Esophagus squamous epithelium (tissue), 5 donors: ENCODE measurements around the gene HTR3E. TPM values are rescaled to one million over a fixed set of nuclear protein-coding genes. Genes with fewer than 3 reads are reported as not detected.
A peak's percentile ranks its signal among the peaks of the same experiment; 100 is the strongest.

Experiments used
- DNase-seq: peaks from one replicate; lab custom pipeline; 2025; lab: John Stamatoyannopoulos, UW
- H3K27ac ChIP-seq, 4 donors: fragments of 200-600 bp; sonication (generic); one replicate each; pipeline ENCODE4 v1.5.1; 2016 to 2019; ENCODE audit warnings: mild to moderate bottlenecking in 1 of 4
- H3K27me3 ChIP-seq, 4 donors: fragments of 200-600 bp; sonication (generic); 1 replicate in 3 of 4; 2 replicates in 1 of 4; pipeline versions ENCODE4 v1.5.1 to v1.6.0; 2017 to 2021; ENCODE audit warnings: antibody characterized with exemption in 1 of 4
- H3K36me3 ChIP-seq, 3 donors: fragments of 200-600 bp; sonication (generic); one replicate each; pipeline ENCODE4 v1.5.1; 2016 to 2019
- H3K4me1 ChIP-seq, 3 donors: fragments of 200-600 bp; sonication (generic); one replicate each; pipeline ENCODE4 v1.5.1; 2017 to 2019
- H3K4me3 ChIP-seq, 4 donors: fragments of 200-600 bp; sonication (generic); 1 replicate in 3 of 4; 2 replicates in 1 of 4; pipeline ENCODE4 v1.5.1; 2016 to 2019; ENCODE audit warnings: mild to moderate bottlenecking in 2 of 4, moderate library complexity in 1 of 4
- H3K9me3 ChIP-seq, 3 donors: fragments of 200-600 bp; sonication (generic); one replicate each; pipeline ENCODE4 v1.5.1; 2016 to 2019
- POLR2A ChIP-seq, 4 donors: fragments of 450-650 bp; IDR thresholded peaks; one replicate each; pipeline ENCODE4 v1.6.1; 2017; ENCODE audit warnings: antibody characterized with exemption in 4 of 4, mild to moderate bottlenecking in 4 of 4, moderate library complexity in 3 of 4
- WGBS, 2 donors: methylation state at CpG; one replicate each; pipeline ENCODE4 v1.1.5; 2018; 5-methylcytosine and 5-hydroxymethylcytosine counted together
- intact Hi-C: fragments of 100-400 bp; cut with DNase I; formaldehyde crosslinking; loops from one replicate; pipeline ENCODE4 v1.15.0; 2022
- total RNA-seq, 4 donors: library from RNA; depleted of rRNA; stranded (reverse); fragments of >200 nt; gene quantifications; one replicate each; pipeline ENCODE4 v1.1.0, GENCODE V29; 2016
- TF ChIP-seq, protein P1 (sequence below), 6 experiments: fragments of 450-650 bp in 4 of 6; fragments of 200-600 bp in 2 of 6; sonication (generic) in 2 of 6; IDR thresholded peaks; one replicate each; pipeline ENCODE4 v1.5.1; 2016 to 2019; ENCODE audit warnings: antibody characterized with exemption in 6 of 6, mild to moderate bottlenecking in 4 of 6, moderate library complexity in 4 of 6
- donor health status: DM: yes; HTN: yes; CAD: no.

Gene HTR3E
- total RNA-seq, 4 donors from 2014 or later = not detected

- WGBS, 2 donors = 0 to 1% methylated on average over 9 of the region's 9 CpGs
- intact Hi-C loops = loop anchor here (10.0 kb wide), 1 partner anchor 121 kb away; the partner anchor contains the start of gene ABCC5
Measured at GRCh38 chr3:184135911-184136260, 39.0 kb downstream of the HTR3E start.

GRCh38 chr3:184140436-184140835, 43.6 kb downstream of the HTR3E start:
- intact Hi-C loops = no loop called here

More at GRCh38 chr3:184135911-184136260, 39.0 kb downstream of the HTR3E start:
- H3K36me3 ChIP-seq = peaks cover 5 to 40% (median 7%) of the 10 kb centered on the region in 3 donors
- no peaks in the 10 kb centered on the region for H3K9me3 ChIP-seq
- no peak for TF ChIP-seq POLR2A (IDR thresholded peaks at IDR 0.05)
- TF ChIP-seq, protein P1, sequence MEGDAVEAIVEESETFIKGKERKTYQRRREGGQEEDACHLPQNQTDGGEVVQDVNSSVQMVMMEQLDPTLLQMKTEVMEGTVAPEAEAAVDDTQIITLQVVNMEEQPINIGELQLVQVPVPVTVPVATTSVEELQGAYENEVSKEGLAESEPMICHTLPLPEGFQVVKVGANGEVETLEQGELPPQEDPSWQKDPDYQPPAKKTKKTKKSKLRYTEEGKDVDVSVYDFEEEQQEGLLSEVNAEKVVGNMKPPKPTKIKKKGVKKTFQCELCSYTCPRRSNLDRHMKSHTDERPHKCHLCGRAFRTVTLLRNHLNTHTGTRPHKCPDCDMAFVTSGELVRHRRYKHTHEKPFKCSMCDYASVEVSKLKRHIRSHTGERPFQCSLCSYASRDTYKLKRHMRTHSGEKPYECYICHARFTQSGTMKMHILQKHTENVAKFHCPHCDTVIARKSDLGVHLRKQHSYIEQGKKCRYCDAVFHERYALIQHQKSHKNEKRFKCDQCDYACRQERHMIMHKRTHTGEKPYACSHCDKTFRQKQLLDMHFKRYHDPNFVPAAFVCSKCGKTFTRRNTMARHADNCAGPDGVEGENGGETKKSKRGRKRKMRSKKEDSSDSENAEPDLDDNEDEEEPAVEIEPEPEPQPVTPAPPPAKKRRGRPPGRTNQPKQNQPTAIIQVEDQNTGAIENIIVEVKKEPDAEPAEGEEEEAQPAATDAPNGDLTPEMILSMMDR (IDR thresholded peaks at IDR 0.05) = no peak
- H3K27me3 ChIP-seq = no peaks in the 10 kb centered on the region
- peak overlapping the region; percentile 85 to 96 (median 94) for H3K27ac ChIP-seq
- no peak for DNase-seq
- peak overlapping the region; percentile 60 to 92 (median 86) for H3K4me3 ChIP-seq
- H3K4me1 ChIP-seq = peaks cover 9 to 39% (median 16%) of the 10 kb centered on the region in 3 donors

DNA sequence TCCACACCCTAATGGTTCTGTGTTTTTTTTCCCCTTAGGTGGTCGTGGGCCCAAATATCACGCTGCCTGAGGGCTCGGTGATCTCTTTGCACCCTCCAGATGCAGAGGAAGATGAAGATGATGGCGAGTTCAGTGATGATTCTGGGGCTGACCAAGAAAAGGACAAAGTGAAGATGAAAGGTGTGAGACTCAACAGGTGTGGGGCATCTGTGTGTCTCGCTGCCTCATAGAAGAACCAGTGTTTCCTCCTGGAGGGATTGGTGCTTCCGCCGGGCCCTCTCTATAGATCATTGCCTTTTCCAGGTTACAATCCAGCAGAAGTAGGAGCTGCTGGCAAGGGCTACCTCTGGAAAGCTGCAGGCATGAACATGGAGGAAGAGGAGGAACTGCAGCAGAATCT, 45.3 kb downstream of the HTR3E start:
- intact Hi-C loops = no loop called here
- peaks cover 0 to 21% (median 0%) of the 10 kb centered on the region in 3 donors for H3K4me1 ChIP-seq
- no peak overlapping the region for H3K27ac ChIP-seq
- no peaks in the 10 kb centered on the region for H3K27me3 ChIP-seq
- no peaks in the 10 kb centered on the region for H3K9me3 ChIP-seq
- no peak overlapping the region for H3K4me3 ChIP-seq
- no peak for DNase-seq
- TF ChIP-seq, protein P1 (IDR thresholded peaks at IDR 0.05) = no peak
- no peak for TF ChIP-seq POLR2A (IDR thresholded peaks at IDR 0.05)
- 91 to 98% methylated on average over 7 of the region's 7 CpGs for WGBS, 2 donors
- peaks cover 43 to 97% (median 47%) of the 10 kb centered on the region in 3 donors for H3K36me3 ChIP-seq

More at GRCh38 chr3:184140436-184140835, 43.6 kb downstream of the HTR3E start:
- H3K4me3 ChIP-seq = no peak overlapping the region
- no peak overlapping the region for H3K27ac ChIP-seq
- peaks cover 9 to 35% (median 12%) of the 10 kb centered on the region in 3 donors for H3K4me1 ChIP-seq
- no peaks in the 10 kb centered on the region for H3K9me3 ChIP-seq
- H3K36me3 ChIP-seq = peaks cover 40 to 86% (median 43%) of the 10 kb centered on the region in 3 donors
- WGBS, 2 donors = 88 to 95% methylated on average over 9 of the region's 10 CpGs
- H3K27me3 ChIP-seq = no peaks in the 10 kb centered on the region
- TF ChIP-seq POLR2A (IDR thresholded peaks at IDR 0.05) = no peak
- TF ChIP-seq, protein P1 (IDR thresholded peaks at IDR 0.05) = no peak
- DNase-seq = no peak

GRCh38 chr3:184143327-184143726, 46.5 kb downstream of the HTR3E start:
- no peaks in the 10 kb centered on the region for H3K9me3 ChIP-seq
- DNase-seq = no peak
- H3K27ac ChIP-seq = no peak overlapping the region
- H3K27me3 ChIP-seq = no peaks in the 10 kb centered on the region
- TF ChIP-seq POLR2A (IDR thresholded peaks at IDR 0.05) = no peak
- TF ChIP-seq, protein P1 (IDR thresholded peaks at IDR 0.05) = no peak
- whole genome bisulfite sequencing, 2 donors = 50 to 78% methylated on average over 1 to 3 of the region's 3 CpGs
- H3K4me1 ChIP-seq = peaks cover 0 to 16% (median 0%) of the 10 kb centered on the region in 3 donors
- H3K4me3 ChIP-seq = no peak overlapping the region
- intact Hi-C loops = no loop called here
- peaks cover 43 to 85% (median 47%) of the 10 kb centered on the region in 3 donors for H3K36me3 ChIP-seq

GRCh38 chr3:184144505-184144904, 47.6 kb downstream of the HTR3E start:
- intact Hi-C loops = no loop called here
- DNase-seq = no peak
- no peaks in the 10 kb centered on the region for H3K9me3 ChIP-seq
- 37 to 58% methylated on average over 2 to 4 of the region's 5 CpGs for WGBS, 2 donors
- peaks cover 0 to 17% (median 0%) of the 10 kb centered on the region in 3 donors for H3K4me1 ChIP-seq
- peaks cover 43 to 74% (median 47%) of the 10 kb centered on the region in 3 donors for H3K36me3 ChIP-seq
- H3K27ac ChIP-seq = peak overlapping the region in 1 of 4 donors; percentile 21
- TF ChIP-seq POLR2A (IDR thresholded peaks at IDR 0.05) = no peak
- TF ChIP-seq, protein P1 (IDR thresholded peaks at IDR 0.05) = no peak
- no peak overlapping the region for H3K4me3 ChIP-seq
- no peaks in the 10 kb centered on the region for H3K27me3 ChIP-seq
